Dermis blood vessel endothelial cell (primary cell): ENCODE results near the gene TRAPPC5. TPM values are rescaled to one million over a fixed set of nuclear protein-coding genes. Genes with fewer than 3 reads are reported as not detected.

Experiments used
- DNase-seq: peaks from one replicate; pipeline ENCODE4 v3.0.0; 2010
- total RNA-seq: library from RNA; depleted of rRNA; stranded (reverse); fragments of >200 nt; gene quantifications from 2 replicates; pipeline ENCODE4 v1.2.3, GENCODE V29; 2014

Gene TRAPPC5
- total RNA-seq, 1 donor from 2014 or later, result 69.9 TPM

- DNase-seq, result no peak
Observed at GRCh38 chr19:7645656-7646425, 34.8 kb upstream of the TRAPPC5 start.

GRCh38 chr19:7646426-7646700, 34.3 kb upstream of the TRAPPC5 start:
- no peak for DNase-seq

GRCh38 chr19:7647156-7647555, 33.5 kb upstream of the TRAPPC5 start:
- no peak for DNase-seq

- no peak for DNase-seq
Observed at GRCh38 chr19:7648265-7649014, 32.2 kb upstream of the TRAPPC5 start.

GRCh38 chr19:7650148-7650547, 30.5 kb upstream of the TRAPPC5 start:
- DNase-seq, result no peak

- DNase-seq, result peak; percentile 76
Observed at GRCh38 chr19:7652061-7652641, 28.5 kb upstream of the TRAPPC5 start.

GRCh38 chr19:7654401-7654800, 26.2 kb upstream of the TRAPPC5 start:
- no peak for DNase-seq

GRCh38 chr19:7655581-7655980, 25.1 kb upstream of the TRAPPC5 start:
- DNase-seq, result peak; percentile 43

GRCh38 chr19:7657131-7657751, 23.4 kb upstream of the TRAPPC5 start:
- no peak for DNase-seq

GRCh38 chr19:7658219-7658686, 22.4 kb upstream of the TRAPPC5 start:
- no peak for DNase-seq

GRCh38 chr19:7661744-7662538, 18.7 kb upstream of the TRAPPC5 start:
- DNase-seq, result no peak

- DNase-seq, result no peak
Observed at GRCh38 chr19:7662657-7663056, 18.0 kb upstream of the TRAPPC5 start.

GRCh38 chr19:7663706-7664105, 16.9 kb upstream of the TRAPPC5 start:
- no peak for DNase-seq

- DNase-seq, result no peak
Observed at GRCh38 chr19:7665076-7665475, 15.6 kb upstream of the TRAPPC5 start.

- no peak for DNase-seq
Observed at GRCh38 chr19:7668842-7669241, 11.8 kb upstream of the TRAPPC5 start, which contains the start of gene RETN. TSS of gene RETN (plus strand) at chr19:7669049. CDS start at chr19:7669327, 278 bp downstream.

- no peak for DNase-seq
Observed at GRCh38 chr19:7669641-7670040, 11.0 kb upstream of the TRAPPC5 start.

GRCh38 chr19:7670150-7670783, 10.4 kb upstream of the TRAPPC5 start:
- DNase-seq, result no peak

GRCh38 chr19:7670790-7671189, 9.8 kb upstream of the TRAPPC5 start:
- no peak for DNase-seq

GRCh38 chr19:7672522-7672921, 8.1 kb upstream of the TRAPPC5 start:
- no peak for DNase-seq

GRCh38 chr19:7674010-7675005, 6.3 kb upstream of the TRAPPC5 start:
- peak; percentile 59 for DNase-seq

GRCh38 chr19:7676376-7676775, 4.3 kb upstream of the TRAPPC5 start:
- no peak for DNase-seq
